HUES64 (cell line): ENCODE measurements around the gene BTBD2. TPM values are rescaled to one million over a fixed set of nuclear protein-coding genes. Genes with fewer than 3 reads are reported as not detected.

ENCODE experiments used
- H3K27ac ChIP-seq: 2 replicates; pipeline ENCODE4 v1.7.0; 2013; ENCODE audit warnings: low read depth, low read length, inconsistent platforms
- H3K27me3 ChIP-seq: 2 replicates; pipeline ENCODE4 v1.6.1; 2013; ENCODE audit warnings: mild to moderate bottlenecking, low read length; ENCODE audit not compliant: insufficient read depth
- H3K36me3 ChIP-seq: 2 replicates; pipeline ENCODE4 v1.6.1; 2013; ENCODE audit warnings: mild to moderate bottlenecking, low read length; ENCODE audit not compliant: insufficient read depth
- H3K4me1 ChIP-seq: 2 replicates; pipeline ENCODE4 v1.6.1; 2013; ENCODE audit warnings: mild to moderate bottlenecking, low read length, moderate library complexity; ENCODE audit not compliant: insufficient read depth
- H3K4me3 ChIP-seq: 2 replicates; pipeline ENCODE4 v1.5.1; 2013; ENCODE audit warnings: mild to moderate bottlenecking, low read length, moderate library complexity
- H3K9ac ChIP-seq: 2 replicates; pipeline ENCODE4 v1.6.1; 2013; ENCODE audit warnings: mild to moderate bottlenecking, low read depth, low read length
- H3K9me3 ChIP-seq: 2 replicates; pipeline ENCODE4 v1.6.1; 2013; ENCODE audit warnings: low read depth, low read length; ENCODE audit not compliant: insufficient read depth
- WGBS: fragments of 150-250, 120-280 bp; methylation state at CpG from one replicate; pipeline ENCODE4 v1.1.7; 2013; ENCODE audit warnings: missing lambda C conversion rate; 5-methylcytosine and 5-hydroxymethylcytosine counted together
- polyA plus RNA-seq, 2 experiments: library from polyadenylated mRNA; stranded (reverse); fragments of 50-300 nt; gene quantifications; one replicate each; pipeline ENCODE4 v1.2.3, GENCODE V29; 2013

Gene BTBD2
- polyA plus RNA-seq (2013, experiment 1 of 2): 70.5 TPM
- polyA plus RNA-seq (2013, experiment 2 of 2): 86.5 TPM

DNA sequence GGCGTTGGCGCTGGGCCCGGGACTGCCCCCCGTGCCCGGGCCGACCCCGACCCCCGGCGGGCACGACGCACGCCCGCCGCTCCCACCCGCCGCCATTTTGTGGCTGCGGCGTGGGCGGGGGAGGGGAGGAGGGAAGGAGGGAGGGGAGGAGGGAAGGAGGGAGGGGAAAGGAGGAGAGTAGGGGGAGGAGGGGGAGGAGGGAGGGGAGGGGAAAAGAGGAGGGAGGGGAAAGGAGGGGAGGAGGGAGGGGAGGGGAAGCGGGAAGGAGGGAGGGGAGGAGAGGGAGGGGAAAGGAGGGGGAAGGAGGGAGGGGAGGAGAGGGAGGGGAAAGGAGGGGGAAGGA, at the start of gene BTBD2:
TSS of gene BTBD2 (minus strand) at position 107 of the 343 bp plus-strand sequence. CDS start at position 96, 11 bp downstream.
- no peaks in the 10 kb centered on the region for H3K9me3 ChIP-seq
- H3K36me3 ChIP-seq: 0 out of 2 replicates have a peak, but pooled peaks cover 2% of the 10 kb centered on the region
- H3K27me3 ChIP-seq: no peaks in the 10 kb centered on the region
- 4% methylated on average over 9 of the region's 20 CpGs for WGBS
- no peaks in the 10 kb centered on the region for H3K4me1 ChIP-seq
- peak within 1 kb of the TSS; percentile 75 for H3K4me3 ChIP-seq
- no peak within 1 kb of the TSS for H3K27ac ChIP-seq
- peak within 1 kb of the TSS; percentile 79 for H3K9ac ChIP-seq

GRCh38 chr19:2064788-2065524, 49.4 kb upstream of the BTBD2 start:
- no peaks in the 10 kb centered on the region for H3K9me3 ChIP-seq
- no peak overlapping the region for H3K4me3 ChIP-seq
- H3K27me3 ChIP-seq: no peaks in the 10 kb centered on the region
- no peaks in the 10 kb centered on the region for H3K36me3 ChIP-seq
- H3K27ac ChIP-seq: no peak overlapping the region; the same call in 1 of the 2 replicates
- H3K4me1 ChIP-seq: peaks cover 15% of the 10 kb centered on the region; the same call in 1 of the 2 replicates
- no peak overlapping the region for H3K9ac ChIP-seq
- 93% methylated on average over 38 of the region's 38 CpGs for WGBS

DNA sequence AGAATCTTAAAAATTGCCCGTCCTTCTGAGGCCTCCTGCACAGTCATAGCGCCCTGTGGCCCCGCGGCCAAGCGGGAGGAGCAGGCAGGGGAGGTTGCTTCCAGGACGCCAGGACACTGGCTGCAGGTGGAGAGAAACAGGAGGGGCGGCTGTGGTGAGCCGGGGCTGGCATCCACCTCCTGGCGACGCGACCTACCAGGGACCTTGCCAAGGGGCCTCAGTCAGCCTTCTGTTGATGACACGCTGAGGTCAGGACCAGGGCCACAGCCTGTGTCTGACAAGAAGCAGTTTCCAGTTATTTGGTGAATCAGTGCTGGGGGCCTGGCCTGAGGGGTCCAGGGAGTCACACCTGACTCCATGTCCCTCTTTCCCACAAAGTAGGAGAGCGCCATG, 48.9 kb upstream of the BTBD2 start:
- WGBS: 92% methylated on average over 13 of the region's 13 CpGs
- H3K27ac ChIP-seq: no peak overlapping the region; the same call in 1 of the 2 replicates
- no peak overlapping the region for H3K9ac ChIP-seq

GRCh38 chr19:2063824-2064223, 48.3 kb upstream of the BTBD2 start:
- no peak overlapping the region for H3K4me3 ChIP-seq
- WGBS: 92% methylated on average over 8 of the region's 8 CpGs
- H3K27ac ChIP-seq: no peak overlapping the region
- H3K36me3 ChIP-seq: no peaks in the 10 kb centered on the region
- H3K4me1 ChIP-seq: peaks cover 21% of the 10 kb centered on the region; the same call in 1 of the 2 replicates
- no peaks in the 10 kb centered on the region for H3K27me3 ChIP-seq
- no peaks in the 10 kb centered on the region for H3K9me3 ChIP-seq
- no peak overlapping the region for H3K9ac ChIP-seq

More for the DNA sequence above, 48.9 kb upstream of the BTBD2 start:
- Histone ChIP-seq H3K4me1 (peaks cover 21% of the 10 kb centered on the region; the same call in 1 of the 2 replicates), H3K4me3 (no peak overlapping the region), H3K36me3 (no peaks in the 10 kb centered on the region), H3K9me3 (no peaks in the 10 kb centered on the region), H3K27me3 (no peaks in the 10 kb centered on the region)

DNA sequence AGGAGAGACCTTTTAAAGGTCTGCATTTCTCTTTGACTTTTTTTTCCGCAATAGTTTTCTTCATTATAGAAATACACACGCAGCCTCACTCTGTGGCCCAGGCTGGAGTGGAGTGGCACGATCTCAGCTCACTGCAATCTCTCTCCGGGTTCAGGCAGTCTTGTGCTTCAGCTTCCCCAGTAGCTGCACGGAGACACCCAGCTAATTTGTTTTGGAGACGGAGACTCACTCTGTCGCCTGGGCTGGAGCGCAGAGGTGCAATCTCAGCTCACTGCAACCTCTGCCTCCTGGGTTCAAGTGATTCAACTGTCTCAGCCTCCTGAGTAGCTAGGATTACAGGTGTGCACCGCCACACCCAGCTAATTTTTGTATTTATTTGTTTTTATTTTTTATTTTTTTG, 47.3 kb upstream of the BTBD2 start:
- H3K4me1 ChIP-seq: peaks cover 21% of the 10 kb centered on the region; the same call in 1 of the 2 replicates
- no peaks in the 10 kb centered on the region for H3K9me3 ChIP-seq
- H3K9ac ChIP-seq: no peak overlapping the region
- H3K27ac ChIP-seq: no peak overlapping the region
- no peaks in the 10 kb centered on the region for H3K36me3 ChIP-seq
- WGBS: 93% methylated on average over 9 of the region's 9 CpGs
- no peaks in the 10 kb centered on the region for H3K27me3 ChIP-seq
- no peak overlapping the region for H3K4me3 ChIP-seq

DNA sequence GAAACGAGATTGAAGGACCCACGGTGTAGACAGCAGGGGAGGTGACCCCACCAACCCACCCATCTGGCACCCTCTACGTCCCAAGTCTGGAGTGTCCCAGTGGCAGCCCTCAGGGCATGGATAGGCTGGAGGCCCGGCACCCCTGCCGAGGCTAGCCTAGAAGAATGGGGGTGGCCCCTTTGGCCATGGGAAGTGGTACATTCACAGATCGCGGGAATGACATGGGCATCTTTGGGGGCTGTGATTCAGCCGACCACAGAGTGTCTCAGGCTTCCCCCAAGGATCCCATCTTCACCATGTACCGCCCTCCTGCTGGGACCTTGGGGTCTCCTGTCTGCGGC, 46.8 kb upstream of the BTBD2 start:
- WGBS: 72% methylated on average over 10 of the region's 10 CpGs
- Histone ChIP-seq H3K36me3 (no peaks in the 10 kb centered on the region), H3K4me1 (peaks cover 21% of the 10 kb centered on the region; the same call in 1 of the 2 replicates), H3K9ac (0 out of 2 replicates have a peak overlapping the region, but pooled peaks have one; percentile 78), H3K27me3 (no peaks in the 10 kb centered on the region), H3K4me3 (peak overlapping the region; percentile 69), H3K27ac (peak overlapping the region; percentile 91; the same call in 1 of the 2 replicates), H3K9me3 (no peaks in the 10 kb centered on the region)

DNA sequence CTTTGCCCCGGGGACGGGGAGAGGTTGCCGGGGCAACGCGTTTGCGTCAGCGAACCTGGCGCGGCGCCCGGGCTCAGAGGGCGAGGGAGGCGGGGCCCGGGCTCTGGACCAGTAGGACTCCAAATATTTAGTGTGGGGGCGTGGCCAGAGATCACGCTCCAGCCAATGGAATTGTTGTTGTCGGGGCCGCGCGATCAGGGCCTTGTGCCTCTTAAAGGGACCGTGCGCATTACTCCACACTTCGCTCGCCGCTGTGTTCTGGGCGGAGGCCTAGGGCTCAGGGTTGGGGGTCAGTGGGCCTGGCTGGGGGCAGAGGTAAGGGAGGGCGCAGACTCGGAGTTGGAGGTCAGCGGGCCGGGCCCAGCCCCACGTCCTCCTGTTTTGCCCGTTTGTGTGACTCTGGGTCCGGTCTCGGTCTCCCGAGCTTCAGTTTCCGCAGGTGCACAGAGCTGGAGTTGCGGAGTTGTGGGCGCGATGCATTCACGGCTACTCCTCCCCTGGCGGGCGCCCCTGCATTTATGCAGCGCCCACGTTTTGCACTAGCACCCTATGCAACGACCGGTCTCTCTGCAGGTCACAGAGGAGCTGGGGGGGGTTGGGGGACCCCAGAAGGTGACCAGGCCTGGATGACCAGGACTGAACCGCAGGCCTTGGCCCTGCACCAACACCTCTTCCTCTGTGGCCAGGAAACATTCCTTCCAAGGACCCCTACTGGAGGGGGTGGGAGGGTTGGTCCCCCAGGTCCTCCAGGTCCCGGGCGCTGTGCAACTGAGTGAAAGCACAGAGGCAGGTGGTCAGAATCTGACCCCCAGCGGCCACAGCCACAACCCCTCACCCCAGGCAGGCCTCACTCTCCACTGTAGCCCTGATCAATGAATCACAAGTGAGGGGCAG, 46.2 kb upstream of the BTBD2 start:
- WGBS: 4% methylated on average over 47 of the region's 50 CpGs
- Histone ChIP-seq H3K4me3 (peak overlapping the region; percentile 69), H3K9me3 (no peaks in the 10 kb centered on the region), H3K9ac (peak overlapping the region; percentile 84), H3K27me3 (no peaks in the 10 kb centered on the region), H3K4me1 (peaks cover 21% of the 10 kb centered on the region; the same call in 1 of the 2 replicates), H3K36me3 (no peaks in the 10 kb centered on the region), H3K27ac (peak overlapping the region; percentile 91)

GRCh38 chr19:2060884-2061494, 45.5 kb upstream of the BTBD2 start:
- peak overlapping the region; percentile 69 for H3K4me3 ChIP-seq
- peaks cover 21% of the 10 kb centered on the region; the same call in 1 of the 2 replicates for H3K4me1 ChIP-seq
- H3K36me3 ChIP-seq: no peaks in the 10 kb centered on the region
- H3K27me3 ChIP-seq: no peaks in the 10 kb centered on the region
- H3K9ac ChIP-seq: peak overlapping the region; percentile 84
- H3K9me3 ChIP-seq: no peaks in the 10 kb centered on the region
- H3K27ac ChIP-seq: peak overlapping the region; percentile 90
- WGBS: 1% methylated on average over 55 of the region's 55 CpGs

GRCh38 chr19:2059422-2060201, 44.1 kb upstream of the BTBD2 start:
- H3K36me3 ChIP-seq: no peaks in the 10 kb centered on the region
- peaks cover 21% of the 10 kb centered on the region; the same call in 1 of the 2 replicates for H3K4me1 ChIP-seq
- no peak overlapping the region for H3K4me3 ChIP-seq
- 73% methylated on average over 24 of the region's 24 CpGs for WGBS
- H3K9ac ChIP-seq: peak overlapping the region; percentile 47
- H3K9me3 ChIP-seq: no peaks in the 10 kb centered on the region
- no peak overlapping the region; the same call in 1 of the 2 replicates for H3K27ac ChIP-seq
- H3K27me3 ChIP-seq: no peaks in the 10 kb centered on the region
